ENCODE results near the gene CDK9.
A peak's percentile ranks its signal among the peaks of the same experiment; 100 is the strongest.

The CDK9 gene

DNA sequence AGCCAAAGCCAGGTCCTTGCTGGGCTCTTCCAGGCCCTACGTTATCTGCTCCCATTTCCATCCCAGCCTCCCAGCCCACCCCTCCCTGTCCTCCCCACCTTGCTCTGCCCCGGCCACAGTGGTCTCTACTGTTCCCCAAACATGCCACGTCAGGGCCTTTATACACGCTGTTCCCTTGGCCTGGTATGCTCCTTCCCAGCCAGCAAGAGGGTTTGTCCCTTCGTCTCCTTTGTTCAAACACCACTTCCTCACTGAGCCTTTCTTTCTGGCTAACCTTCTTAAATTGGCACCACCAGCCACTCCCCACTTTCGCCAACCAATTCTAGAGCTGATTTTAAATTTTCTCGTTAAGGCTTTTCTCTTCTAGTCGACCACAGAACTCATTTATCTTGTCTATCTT lies 17.1 kb upstream of the CDK9 start:
- TF ChIP-seq, protein P1, sequence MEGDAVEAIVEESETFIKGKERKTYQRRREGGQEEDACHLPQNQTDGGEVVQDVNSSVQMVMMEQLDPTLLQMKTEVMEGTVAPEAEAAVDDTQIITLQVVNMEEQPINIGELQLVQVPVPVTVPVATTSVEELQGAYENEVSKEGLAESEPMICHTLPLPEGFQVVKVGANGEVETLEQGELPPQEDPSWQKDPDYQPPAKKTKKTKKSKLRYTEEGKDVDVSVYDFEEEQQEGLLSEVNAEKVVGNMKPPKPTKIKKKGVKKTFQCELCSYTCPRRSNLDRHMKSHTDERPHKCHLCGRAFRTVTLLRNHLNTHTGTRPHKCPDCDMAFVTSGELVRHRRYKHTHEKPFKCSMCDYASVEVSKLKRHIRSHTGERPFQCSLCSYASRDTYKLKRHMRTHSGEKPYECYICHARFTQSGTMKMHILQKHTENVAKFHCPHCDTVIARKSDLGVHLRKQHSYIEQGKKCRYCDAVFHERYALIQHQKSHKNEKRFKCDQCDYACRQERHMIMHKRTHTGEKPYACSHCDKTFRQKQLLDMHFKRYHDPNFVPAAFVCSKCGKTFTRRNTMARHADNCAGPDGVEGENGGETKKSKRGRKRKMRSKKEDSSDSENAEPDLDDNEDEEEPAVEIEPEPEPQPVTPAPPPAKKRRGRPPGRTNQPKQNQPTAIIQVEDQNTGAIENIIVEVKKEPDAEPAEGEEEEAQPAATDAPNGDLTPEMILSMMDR (IDR thresholded peaks at IDR 0.05; ENCODE audit: low read depth, low read length): no peak
- DNase-seq (ENCODE audit: low read depth, low spot score): no peak
- H3K4me3 ChIP-seq (ENCODE audit: low read depth, low read length): no peak overlapping the region
- in situ Hi-C loops (cut with HindIII; ENCODE audit: low sequenced_read_pairs): no loop called here

GRCh38 chr9:127769101-127769500 lies 16.7 kb upstream of the CDK9 start:
- DNase-seq (ENCODE audit: low read depth, low spot score): no peak
- in situ Hi-C loops (cut with HindIII; ENCODE audit: low sequenced_read_pairs): no loop called here
- H3K4me3 ChIP-seq (ENCODE audit: low read depth, low read length): no peak overlapping the region
- TF ChIP-seq, protein P1 (IDR thresholded peaks at IDR 0.05; ENCODE audit: low read depth, low read length): no peak

GRCh38 chr9:127769929-127770582 lies 15.8 kb upstream of the CDK9 start:
- H3K4me3 ChIP-seq (ENCODE audit: low read depth, low read length): no peak overlapping the region
- TF ChIP-seq, protein P1 (IDR thresholded peaks at IDR 0.05; ENCODE audit: low read depth, low read length): no peak
- no peak for DNase-seq (ENCODE audit: low read depth, low spot score)
- in situ Hi-C loops (cut with HindIII; ENCODE audit: low sequenced_read_pairs): no loop called here

DNA sequence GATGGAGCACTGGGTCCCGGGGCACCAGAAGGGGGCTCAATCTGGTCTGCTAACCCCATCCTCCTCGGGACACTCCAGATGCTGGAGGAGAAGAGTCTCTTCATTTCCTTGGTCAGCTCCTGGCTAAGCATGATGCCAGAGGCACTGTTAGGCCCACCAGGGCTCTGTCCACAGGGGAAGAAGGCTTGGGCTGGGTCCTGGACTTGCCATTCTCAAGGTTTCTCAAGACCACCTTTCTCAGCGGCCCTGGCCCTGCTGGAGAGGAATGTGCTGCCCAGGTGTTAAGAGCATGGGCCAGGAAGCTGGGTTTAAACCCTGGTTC lies 15.3 kb upstream of the CDK9 start:
- DNase-seq (ENCODE audit: low read depth, low spot score): no peak
- in situ Hi-C loops (cut with HindIII; ENCODE audit: low sequenced_read_pairs): no loop called here
- H3K4me3 ChIP-seq (ENCODE audit: low read depth, low read length): no peak overlapping the region
- TF ChIP-seq, protein P1 (IDR thresholded peaks at IDR 0.05; ENCODE audit: low read depth, low read length): no peak

GRCh38 chr9:127770905-127771569 lies 14.8 kb upstream of the CDK9 start:
- TF ChIP-seq, protein P1 (IDR thresholded peaks at IDR 0.05; ENCODE audit: low read depth, low read length): no peak
- peak; percentile 97 for DNase-seq (ENCODE audit: low read depth, low spot score)
- in situ Hi-C loops (cut with HindIII; ENCODE audit: low sequenced_read_pairs): no loop called here
- H3K4me3 ChIP-seq (ENCODE audit: low read depth, low read length): peak overlapping the region; percentile 41

DNA sequence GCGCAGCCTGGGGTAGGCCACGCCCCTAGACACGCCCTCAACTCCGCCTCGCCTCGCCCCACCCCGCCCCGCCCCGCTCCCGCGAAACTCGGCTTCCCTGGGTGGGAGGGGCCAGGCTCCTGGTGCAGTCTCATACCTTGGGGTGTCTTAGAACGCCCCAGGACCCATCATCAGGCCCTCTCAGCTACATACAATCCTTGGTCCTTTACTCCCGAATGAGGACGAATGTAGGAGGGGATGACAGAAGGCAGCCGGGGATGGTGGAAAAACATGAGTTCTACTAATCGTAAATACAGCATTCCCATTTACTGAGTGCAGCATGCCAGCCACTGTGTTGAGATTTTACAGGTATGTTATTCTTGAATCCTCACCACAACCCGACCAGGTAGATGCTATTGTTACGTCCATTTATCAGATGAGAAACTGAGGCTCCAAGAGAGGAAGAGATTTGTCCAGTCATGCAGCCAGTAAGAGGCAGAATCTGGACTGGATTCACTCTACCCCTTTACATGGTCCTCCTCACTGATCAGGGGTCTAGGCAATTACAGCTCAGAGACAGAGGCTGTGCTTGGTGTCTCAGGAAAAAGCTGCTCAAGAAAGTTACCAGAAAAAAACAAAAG lies 14.2 kb upstream of the CDK9 start:
- no peak for DNase-seq (ENCODE audit: low read depth, low spot score)
- H3K4me3 ChIP-seq (ENCODE audit: low read depth, low read length): peak overlapping the region; percentile 10
- TF ChIP-seq, protein P1 (IDR thresholded peaks at IDR 0.05; ENCODE audit: low read depth, low read length): no peak
- in situ Hi-C loops (cut with HindIII; ENCODE audit: low sequenced_read_pairs): no loop called here
